H4 (cell line): Measurements from ENCODE around the gene FBXW12. TPM values are rescaled to one million over a fixed set of nuclear protein-coding genes. Genes with fewer than 3 reads are reported as not detected.
"Not testable (repeated sequence)": the region's sequence is repeated elsewhere in the genome, so short reads cannot be mapped to it uniquely, and the experiment has no call there.

ENCODE experiments used
- DNase-seq: peaks from one replicate; pipeline ENCODE4 v3.0.0-alpha.2; 2015; ENCODE audit warnings: low spot score
- total RNA-seq: library from RNA; depleted of rRNA; stranded (reverse); fragments of >200 nt; shearing (Covaris generic); gene quantifications from 2 replicates; pipeline ENCODE4 v1.2.3, GENCODE V29; 2014; rRNA removed

FBXW12 gene
- 0.08 TPM in 1 of 2 replicates, not detected in the other for total RNA-seq

DNA sequence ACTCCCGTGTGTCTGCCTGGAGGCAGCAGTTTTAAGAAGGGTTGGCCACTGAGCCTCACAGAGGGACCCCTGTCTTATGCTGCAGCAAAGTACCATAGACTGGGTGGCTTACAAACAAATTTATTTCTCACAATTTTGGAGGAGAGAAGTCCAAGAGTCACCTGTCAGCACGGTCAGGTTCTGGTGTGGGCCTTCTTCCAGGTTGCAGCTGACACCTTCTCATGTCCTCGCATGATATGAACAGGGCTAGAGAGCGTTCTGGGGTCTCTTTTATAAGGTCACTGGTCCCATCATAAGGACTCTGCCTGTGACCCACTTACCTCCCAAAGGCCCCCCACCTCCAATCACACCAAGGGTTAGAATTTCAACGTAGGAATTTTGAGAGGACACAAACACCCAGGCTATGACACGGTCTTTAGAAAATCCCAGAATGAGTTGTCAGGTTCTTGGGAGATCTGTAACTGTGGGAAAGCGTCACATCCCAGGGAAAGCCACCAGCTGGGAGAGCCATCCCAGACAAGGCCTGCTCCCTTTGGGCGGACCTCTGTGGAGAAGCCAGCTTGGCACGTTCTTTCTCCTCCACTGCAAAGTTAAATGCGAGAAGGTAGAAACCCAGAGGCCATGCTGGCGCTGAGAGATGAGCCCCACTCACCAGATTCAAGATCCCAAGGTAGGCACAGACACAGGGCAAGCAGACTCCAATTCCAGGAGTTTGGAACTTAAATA is at the start of gene FBXW12:
Gene FBXW12 (plus strand): TSS at position 569 of the 726 bp plus-strand sequence. CDS start 549 bp downstream, outside the sequence.
- no peak for DNase-seq

DNA sequence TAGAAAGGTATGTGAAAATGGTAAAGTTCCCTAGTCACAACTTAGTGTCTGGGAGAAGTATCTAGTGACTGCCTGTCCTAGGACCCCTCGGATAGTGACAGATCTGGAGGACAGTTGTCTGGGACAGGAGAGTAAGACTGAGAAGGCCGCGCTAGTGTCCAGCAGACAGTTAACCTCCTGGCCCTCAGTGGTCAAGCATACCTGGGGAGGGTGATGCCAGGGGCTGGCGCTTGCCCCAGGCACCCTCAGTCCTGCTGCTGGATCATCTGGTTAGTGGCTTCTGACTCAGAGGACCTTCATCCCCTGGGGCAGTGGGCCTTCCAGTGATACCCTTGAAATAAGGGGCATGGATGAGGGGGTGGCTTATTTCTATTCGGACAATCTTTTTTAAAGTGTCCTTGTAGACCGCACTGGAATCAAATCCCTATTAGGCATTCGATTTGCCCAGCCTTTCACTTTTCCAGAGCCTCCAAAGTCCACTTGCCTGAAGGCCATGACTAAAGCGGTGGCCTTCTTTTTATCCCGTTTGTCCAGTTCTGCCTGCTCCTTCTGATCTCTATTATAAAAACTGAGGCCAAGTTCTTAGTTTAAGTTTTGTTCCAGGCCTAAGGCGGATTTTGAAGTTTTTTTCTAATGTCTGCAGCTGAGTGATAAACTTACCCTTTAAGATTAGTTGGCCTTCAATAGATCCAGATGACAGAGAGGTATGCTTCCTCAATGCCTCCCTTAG is 40.1 kb upstream of the FBXW12 start:
- not testable (repeated sequence) for DNase-seq

GRCh38 chr3:48333346-48334245 is 38.4 kb upstream of the FBXW12 start, which contains the start of gene SPINK8:
Gene SPINK8, minus strand, starts transcription at chr3:48333661. Its CDS starts 5,320 bp downstream, at chr3:48328341.
- DNase-seq = not testable (repeated sequence)

DNA sequence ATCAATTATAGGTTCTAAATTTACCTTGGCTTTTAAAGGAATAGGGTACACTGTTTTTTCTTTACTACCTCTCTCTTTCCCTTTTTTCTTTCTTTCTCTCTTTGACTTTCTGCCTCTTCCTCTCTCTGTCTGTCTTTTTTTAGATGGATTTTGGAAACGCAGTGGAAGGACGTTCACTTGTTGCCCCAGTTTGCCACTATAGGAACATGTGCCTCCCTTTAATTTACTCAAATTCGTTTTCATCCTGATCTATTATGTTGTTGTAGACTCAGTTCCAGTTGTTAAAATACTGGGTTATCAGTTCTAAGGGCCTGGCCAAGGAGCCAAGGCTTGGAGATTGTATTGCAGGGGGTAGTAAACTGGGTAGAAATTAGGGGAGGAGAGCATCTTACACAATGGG is 37.4 kb upstream of the FBXW12 start:
- DNase-seq = no peak

- not testable (repeated sequence) for DNase-seq
Measured at GRCh38 chr3:48335286-48335685, 36.7 kb upstream of the FBXW12 start.

- peak; percentile 19 for DNase-seq
Measured at GRCh38 chr3:48337536-48337935, 34.5 kb upstream of the FBXW12 start.

GRCh38 chr3:48338635-48339034 is 33.4 kb upstream of the FBXW12 start:
- DNase-seq = peak; percentile 10

DNA sequence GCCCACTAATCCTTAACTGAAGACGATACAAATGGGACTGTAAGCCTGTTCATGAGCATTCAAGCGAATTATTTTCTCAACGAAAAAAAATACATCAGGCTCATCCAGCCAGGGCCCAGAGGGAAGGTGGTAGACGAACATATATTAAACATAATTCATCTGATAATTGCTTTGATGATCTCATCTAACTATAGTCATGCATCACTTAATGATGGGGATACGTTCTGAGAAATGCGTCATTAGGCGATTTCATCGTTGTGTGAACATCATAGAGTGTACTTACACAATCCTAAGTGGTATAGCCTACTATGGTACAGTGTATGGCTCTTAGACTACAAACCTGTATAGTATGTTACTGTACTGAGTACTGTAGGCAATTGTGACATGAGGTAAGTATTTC is 28.6 kb upstream of the FBXW12 start:
- no peak for DNase-seq

DNA sequence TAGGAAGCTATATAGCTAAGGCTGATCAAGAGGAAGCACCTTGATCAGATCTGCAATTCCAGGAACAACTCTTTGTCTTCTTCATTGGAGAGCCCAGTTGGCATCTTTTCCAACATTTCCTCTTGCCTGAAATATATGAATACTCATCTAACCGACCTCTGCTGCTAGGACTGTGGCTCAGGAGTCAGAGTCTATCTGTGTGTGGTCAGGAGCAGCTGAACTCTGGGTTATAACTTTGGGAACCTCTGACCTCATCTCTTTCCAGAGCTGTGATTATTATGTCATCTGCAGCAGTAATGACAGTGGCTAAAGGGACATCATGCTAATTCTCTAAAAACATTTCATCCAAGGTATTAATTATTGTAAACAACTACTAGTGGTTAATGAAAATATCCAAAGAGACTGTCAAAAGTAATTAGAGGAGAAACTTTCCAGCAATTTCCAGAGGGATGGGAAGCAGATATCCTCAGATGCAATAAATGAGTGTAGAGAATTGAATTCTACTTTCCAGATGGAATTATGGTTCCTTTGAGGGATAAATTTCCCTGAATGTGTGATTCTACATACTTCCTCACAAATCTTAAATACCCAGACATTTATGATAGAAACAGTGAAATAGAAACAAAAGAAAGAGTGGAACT is 27.0 kb upstream of the FBXW12 start:
- DNase-seq = no peak

DNA sequence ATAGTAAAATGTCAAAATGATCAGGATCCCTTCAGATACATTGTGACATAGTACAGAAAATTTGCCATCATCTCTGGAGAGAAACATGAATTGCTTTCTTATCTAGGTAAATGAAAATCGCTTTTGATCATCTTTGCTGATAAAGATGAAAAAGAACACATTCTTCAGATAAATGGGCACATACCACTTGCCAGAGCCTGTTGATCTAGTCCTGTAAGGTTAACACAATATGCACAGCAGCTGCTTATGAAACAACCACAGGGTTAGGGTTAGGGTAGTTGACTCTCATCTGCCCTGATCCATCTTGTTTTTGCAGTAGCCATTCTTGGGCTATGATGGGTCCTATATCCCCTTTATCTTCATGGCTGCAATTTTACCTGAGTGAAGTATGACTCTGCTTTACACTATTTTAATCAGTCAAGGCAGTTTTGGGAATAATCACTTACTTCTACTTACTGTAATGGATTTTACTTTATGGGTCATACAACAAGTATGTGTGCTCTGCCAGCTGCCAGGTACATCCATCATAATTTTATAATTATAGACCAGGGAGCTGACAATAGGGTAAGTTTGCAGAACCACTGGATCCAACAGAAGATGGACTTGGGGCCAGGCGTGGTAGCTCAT is 26.0 kb upstream of the FBXW12 start:
- DNase-seq = no peak

- no peak for DNase-seq
Measured at GRCh38 chr3:48347500-48347899, 24.5 kb upstream of the FBXW12 start.

- DNase-seq = no peak
Measured at GRCh38 chr3:48352546-48352945, 19.5 kb upstream of the FBXW12 start.

- DNase-seq = no peak
Measured at GRCh38 chr3:48353987-48354386, 18.0 kb upstream of the FBXW12 start.

DNA sequence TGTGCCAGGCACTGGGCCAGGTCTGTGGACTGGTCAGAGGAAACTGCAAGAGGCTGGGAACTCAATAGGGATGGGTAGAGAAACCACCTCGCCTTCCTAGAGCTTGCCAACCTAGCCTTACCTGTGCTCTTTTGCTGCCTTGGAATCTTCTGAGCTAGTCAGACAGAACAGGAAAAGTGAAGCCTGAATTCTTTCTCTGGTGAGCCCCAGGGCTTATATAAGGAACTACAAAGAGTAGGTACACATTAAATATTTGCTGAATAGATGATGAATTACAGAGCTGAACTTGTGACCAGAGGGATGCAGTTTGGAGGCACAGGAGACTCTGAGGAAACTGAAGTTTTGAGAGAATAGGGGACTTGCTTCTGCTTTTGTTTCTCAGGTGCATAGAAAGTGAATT is 15.6 kb upstream of the FBXW12 start:
- DNase-seq = no peak

DNA sequence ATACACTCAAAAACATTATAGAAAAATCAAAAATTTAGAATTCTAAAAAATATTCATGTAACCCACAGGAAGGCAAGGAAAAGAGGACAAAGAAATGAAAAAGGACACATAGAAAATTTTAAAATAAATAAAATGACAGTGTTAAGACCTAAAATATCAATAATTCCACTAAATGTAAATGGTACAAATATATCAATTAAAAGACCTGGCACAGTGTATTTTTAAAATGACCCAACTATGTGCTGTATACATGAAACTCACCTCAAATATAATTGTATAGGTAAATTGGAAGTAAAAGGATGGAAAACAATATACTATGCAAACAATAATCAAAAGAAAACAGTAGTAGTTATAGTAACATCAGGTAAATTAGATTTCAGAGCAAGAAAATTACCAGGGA is 10.1 kb upstream of the FBXW12 start:
- no peak for DNase-seq

DNA sequence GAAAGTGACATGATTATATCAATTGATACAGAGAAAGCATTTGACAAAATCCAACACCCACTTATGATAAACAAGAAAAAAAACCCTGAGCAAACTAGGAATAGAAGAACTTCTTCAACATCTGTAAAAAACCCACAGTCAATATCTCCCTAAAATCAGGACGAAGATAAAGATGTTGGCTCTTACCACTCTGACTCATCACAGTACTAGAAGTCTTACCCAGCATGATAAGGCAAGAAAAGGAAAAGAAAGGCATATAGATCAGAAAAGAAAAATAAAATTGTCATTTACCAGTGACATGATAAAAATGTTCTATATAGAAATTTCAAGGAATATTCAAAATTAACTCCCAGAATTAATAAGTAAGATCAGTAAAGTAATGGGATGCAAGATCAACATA is 7.2 kb upstream of the FBXW12 start:
- DNase-seq = no peak

DNA sequence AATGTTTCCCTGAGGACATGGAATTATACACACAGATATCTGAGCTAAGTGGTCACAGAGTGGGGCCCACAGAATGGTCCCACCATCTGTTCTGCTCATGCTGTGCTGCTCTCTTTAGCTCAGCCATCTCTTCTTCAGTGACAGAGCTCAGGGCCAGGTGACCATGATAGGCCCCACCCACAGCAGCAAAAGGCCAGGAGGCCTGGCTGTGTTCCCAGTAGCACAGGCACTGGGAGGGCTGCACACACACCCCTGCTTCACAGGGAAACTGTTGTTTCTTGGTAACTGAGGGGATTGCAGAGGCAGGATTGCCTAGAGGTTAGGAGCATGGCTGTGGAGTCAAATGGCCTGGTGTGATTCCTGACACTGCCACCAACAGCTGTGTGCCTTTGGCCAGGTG is 4.8 kb upstream of the FBXW12 start:
- DNase-seq = no peak

DNA sequence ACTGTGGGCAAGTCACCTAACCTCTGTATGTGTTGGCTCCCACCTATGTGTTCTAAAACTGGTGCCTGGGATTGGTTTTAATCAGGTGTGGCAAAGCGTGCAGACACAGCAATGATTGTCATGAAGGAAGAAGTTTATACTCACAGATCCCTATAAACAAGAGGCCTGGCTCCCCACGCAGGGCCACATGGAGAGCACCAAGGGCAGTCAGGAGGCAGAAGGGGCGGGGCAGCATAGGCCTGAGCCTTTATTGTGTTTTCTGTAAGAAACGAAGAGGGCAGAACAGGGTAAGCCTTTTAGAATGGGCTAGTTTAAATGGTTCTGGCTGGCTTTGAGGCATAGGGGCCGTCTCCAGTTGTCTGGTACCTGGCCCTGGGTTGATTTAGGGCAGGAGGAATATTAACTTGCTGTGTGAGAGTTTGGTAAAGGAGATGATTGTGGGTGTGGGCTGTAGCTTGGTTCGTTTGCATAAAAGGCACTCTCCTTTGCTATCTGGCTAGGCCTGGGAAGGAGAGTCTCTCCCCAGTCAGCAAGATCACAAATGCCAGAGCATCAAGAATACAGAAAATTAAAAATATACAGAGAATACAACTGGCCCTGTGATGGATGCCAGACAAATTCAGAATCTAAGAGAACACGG is 2.2 kb upstream of the FBXW12 start:
- DNase-seq = no peak

- no peak for DNase-seq
Measured at GRCh38 chr3:48370333-48370713, 1.7 kb upstream of the FBXW12 start.

GRCh38 chr3:48372377-48372770 is 355 bp downstream of the FBXW12 start:
- no peak for DNase-seq
